PFSK-1 (cell line): ENCODE results near the gene TK1.

ENCODE experiments used
- FOXP2 ChIP-seq: optimal IDR thresholded peaks from 2 replicates; pipeline ENCODE3; 2011; ENCODE audit warnings: borderline replicate concordance, control low read depth, inconsistent platforms; ENCODE audit not compliant: insufficient read depth; ENCODE audit errors: extremely low read length, extremely low read depth
- POLR2AphosphoS5 ChIP-seq: IDR thresholded peaks from 2 replicates; pipeline ENCODE4 v1.6.1; 2012; ENCODE audit warnings: low read depth, mild to moderate bottlenecking, control low read depth, low read length, moderate library complexity
- SIN3A ChIP-seq: IDR thresholded peaks from 2 replicates; pipeline ENCODE4 v1.6.1; 2012; ENCODE audit warnings: mild to moderate bottlenecking, low read length, moderate library complexity, borderline replicate concordance; ENCODE audit not compliant: insufficient read depth
- TAF1 ChIP-seq: IDR thresholded peaks from 2 replicates; pipeline ENCODE4 v1.6.1; 2012; ENCODE audit warnings: low read length, control low read depth, borderline replicate concordance; ENCODE audit not compliant: insufficient read depth
- TF ChIP-seq, protein P1 (sequence below), 2 experiments: IDR thresholded peaks; 2 replicates each; pipeline versions ENCODE4 v1.6.1 to v1.8.0; 2011 to 2012; ENCODE audit warnings: low read depth in 2 of 2, low read length in 2 of 2, control low read depth in 1 of 2, inconsistent platforms in 1 of 2, mild to moderate bottlenecking in 1 of 2, moderate library complexity in 1 of 2; ENCODE audit not compliant: insufficient read depth in 1 of 2

Gene TK1

DNA sequence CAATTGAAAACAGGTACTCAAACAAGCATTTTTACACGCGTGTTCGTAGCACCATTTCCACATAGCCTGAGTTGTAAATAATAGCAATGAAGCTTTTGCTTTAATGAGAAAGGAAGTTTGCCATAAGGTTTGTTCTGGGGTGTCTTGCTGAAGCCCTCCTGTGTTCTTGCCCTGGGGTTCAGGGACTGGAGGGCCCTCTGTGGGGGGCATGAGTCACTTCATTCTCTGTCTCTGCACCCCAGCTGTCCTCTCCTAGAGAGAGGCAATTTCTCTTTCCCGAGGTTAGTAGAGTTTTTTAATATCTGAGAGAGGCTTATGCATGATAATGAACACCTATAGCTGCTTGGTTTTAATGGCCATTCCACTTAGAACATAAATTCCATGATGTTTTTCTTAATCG lies 9.9 kb upstream of the TK1 start:
- no peak for TF ChIP-seq TAF1
- TF ChIP-seq POLR2AphosphoS5, result no peak
- TF ChIP-seq SIN3A, result no peak
- TF ChIP-seq, protein P1, sequence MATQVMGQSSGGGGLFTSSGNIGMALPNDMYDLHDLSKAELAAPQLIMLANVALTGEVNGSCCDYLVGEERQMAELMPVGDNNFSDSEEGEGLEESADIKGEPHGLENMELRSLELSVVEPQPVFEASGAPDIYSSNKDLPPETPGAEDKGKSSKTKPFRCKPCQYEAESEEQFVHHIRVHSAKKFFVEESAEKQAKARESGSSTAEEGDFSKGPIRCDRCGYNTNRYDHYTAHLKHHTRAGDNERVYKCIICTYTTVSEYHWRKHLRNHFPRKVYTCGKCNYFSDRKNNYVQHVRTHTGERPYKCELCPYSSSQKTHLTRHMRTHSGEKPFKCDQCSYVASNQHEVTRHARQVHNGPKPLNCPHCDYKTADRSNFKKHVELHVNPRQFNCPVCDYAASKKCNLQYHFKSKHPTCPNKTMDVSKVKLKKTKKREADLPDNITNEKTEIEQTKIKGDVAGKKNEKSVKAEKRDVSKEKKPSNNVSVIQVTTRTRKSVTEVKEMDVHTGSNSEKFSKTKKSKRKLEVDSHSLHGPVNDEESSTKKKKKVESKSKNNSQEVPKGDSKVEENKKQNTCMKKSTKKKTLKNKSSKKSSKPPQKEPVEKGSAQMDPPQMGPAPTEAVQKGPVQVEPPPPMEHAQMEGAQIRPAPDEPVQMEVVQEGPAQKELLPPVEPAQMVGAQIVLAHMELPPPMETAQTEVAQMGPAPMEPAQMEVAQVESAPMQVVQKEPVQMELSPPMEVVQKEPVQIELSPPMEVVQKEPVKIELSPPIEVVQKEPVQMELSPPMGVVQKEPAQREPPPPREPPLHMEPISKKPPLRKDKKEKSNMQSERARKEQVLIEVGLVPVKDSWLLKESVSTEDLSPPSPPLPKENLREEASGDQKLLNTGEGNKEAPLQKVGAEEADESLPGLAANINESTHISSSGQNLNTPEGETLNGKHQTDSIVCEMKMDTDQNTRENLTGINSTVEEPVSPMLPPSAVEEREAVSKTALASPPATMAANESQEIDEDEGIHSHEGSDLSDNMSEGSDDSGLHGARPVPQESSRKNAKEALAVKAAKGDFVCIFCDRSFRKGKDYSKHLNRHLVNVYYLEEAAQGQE (IDR thresholded peaks at IDR 0.05; ENCODE audit: insufficient read depth in 1 of 2, low read depth in 2 of 2, low read length in 2 of 2), result no peak
- no peak for TF ChIP-seq FOXP2

DNA sequence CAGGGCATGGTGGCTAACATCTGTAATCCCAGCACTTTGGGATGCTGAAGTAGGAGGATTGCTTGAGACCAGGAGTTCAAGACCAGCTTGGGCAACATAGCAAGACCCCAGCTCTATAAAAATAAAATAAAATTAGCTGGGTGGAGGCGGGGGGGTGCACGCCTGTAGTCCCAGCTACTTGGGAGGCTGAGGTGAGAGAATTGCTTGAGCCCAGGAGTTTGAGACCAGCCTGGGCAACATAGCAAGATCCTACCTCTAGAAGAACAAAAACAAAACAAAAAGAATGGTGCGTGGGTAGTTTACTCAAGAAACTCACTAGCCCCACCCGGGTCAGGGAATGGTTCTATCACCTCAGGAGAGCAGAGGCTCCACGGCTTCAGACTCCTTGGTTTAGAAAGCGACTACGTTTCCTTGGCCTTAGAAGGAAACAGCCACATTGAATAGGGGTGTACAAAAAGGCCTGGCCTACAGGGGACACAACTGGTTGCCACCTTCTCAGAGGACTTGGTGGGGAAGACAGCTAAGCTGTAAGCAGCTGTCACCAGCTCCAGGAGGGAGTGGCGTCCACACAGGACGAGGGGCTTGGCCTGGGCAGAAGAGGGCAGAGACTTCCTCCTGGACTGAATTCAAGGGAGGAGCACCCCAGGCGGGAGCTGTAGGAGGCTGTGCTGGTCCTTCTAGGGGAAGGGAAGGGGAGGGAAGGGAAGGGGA lies 716 bp downstream of the TK1 start:
- TF ChIP-seq SIN3A, result peak; percentile 21; the same call in 1 of the 2 replicates
- TF ChIP-seq POLR2AphosphoS5, result no peak
- TF ChIP-seq TAF1, result no peak
- TF ChIP-seq, protein P1 (IDR thresholded peaks at IDR 0.05; ENCODE audit: insufficient read depth in 1 of 2, low read depth in 2 of 2, low read length in 2 of 2), result no peak
- TF ChIP-seq FOXP2, result no peak

DNA sequence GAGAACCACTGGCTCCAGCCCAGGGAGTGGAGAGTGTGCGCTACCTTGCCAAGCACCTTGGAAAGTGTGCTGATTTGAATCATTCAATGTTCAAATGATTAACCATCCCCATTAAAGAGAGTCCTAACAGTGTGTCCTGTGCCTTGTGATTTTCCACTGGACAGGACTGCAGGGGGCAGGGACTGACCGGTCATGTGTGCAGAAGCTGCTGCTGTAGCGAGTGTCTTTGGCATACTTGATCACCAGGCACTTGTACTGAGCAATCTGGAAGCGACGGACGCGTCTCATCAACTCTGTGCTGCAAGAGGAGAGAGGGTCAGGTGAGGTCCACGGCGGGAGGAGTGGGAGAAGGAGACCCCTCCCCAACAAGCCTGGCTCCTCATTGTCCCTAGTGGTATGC lies 2.0 kb downstream of the TK1 start:
- TF ChIP-seq FOXP2 (no peak), TAF1 (no peak), POLR2AphosphoS5 (no peak), SIN3A (no peak)
- TF ChIP-seq, protein P1 (IDR thresholded peaks at IDR 0.05; ENCODE audit: insufficient read depth in 1 of 2, low read depth in 2 of 2, low read length in 2 of 2), result no peak

DNA sequence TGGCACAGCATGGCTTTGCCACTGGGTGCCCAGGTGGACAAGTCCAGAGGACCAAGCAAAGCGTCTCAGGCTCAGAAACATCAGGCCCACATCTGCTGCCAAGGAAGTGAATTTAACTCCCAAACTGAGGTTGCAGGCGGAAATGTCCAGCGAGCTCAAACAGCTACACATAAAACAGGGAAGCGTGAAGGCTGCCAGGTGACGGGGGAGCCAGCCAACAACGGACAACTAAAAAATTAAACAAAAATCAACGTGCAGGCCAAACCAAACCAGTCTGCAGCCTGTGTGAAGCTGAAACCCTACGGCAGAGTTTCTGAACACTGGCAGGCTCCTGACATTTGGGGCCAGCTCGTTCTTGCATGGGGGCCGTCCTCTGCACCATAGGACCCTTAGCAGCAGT lies 2.5 kb downstream of the TK1 start:
- no peak for TF ChIP-seq TAF1
- TF ChIP-seq SIN3A, result no peak
- TF ChIP-seq FOXP2, result no peak
- TF ChIP-seq, protein P1 (IDR thresholded peaks at IDR 0.05; ENCODE audit: insufficient read depth in 1 of 2, low read depth in 2 of 2, low read length in 2 of 2), result no peak
- no peak for TF ChIP-seq POLR2AphosphoS5
